DND-41 (cell line): Measurements from ENCODE around the gene LRRC3B.

Experiments used
- ATAC-seq: fragments of 200-7000 bp; cut with Tn5 transposase; 3 replicates; pipeline ENCODE4 v1.9.1; 2021; ENCODE audit warnings: low read depth; ENCODE audit not compliant: insufficient read depth
- DNase-seq: peaks from one replicate; pipeline ENCODE4 v3.0.0-alpha.2; 2020
- H2AFZ ChIP-seq: 2 replicates; pipeline ENCODE4 v1.6.0; 2012; ENCODE audit warnings: low read depth, low read length
- H3K27ac ChIP-seq: 2 replicates; pipeline ENCODE4 v1.5.1; 2012; ENCODE audit warnings: low read length, inconsistent platforms
- H3K27me3 ChIP-seq: fragments of 200-600 bp; sonication (generic); 2 replicates; pipeline ENCODE4 v1.6.0; 2012; ENCODE audit warnings: low read length, mild to moderate bottlenecking, inconsistent platforms; ENCODE audit not compliant: insufficient read depth, poor library complexity
- H3K36me3 ChIP-seq: 2 replicates; pipeline ENCODE4 v1.5.1; 2012; ENCODE audit warnings: low read length, inconsistent platforms; ENCODE audit not compliant: insufficient read depth
- H3K4me1 ChIP-seq: 2 replicates; pipeline ENCODE4 v1.5.1; 2012; ENCODE audit warnings: mild to moderate bottlenecking, low read length; ENCODE audit not compliant: insufficient read depth
- H3K4me2 ChIP-seq: 2 replicates; pipeline ENCODE4 v1.6.0; 2012; ENCODE audit warnings: mild to moderate bottlenecking, moderate library complexity, low read length, inconsistent platforms; ENCODE audit not compliant: insufficient read depth
- H3K4me3 ChIP-seq, 2 experiments: fragments of 200-600 bp in 1 of 2; shearing (Covaris generic) in 1 of 2; 2 replicates each; pipeline ENCODE4 v1.5.1; 2012 to 2016; ENCODE audit warnings: inconsistent platforms in 2 of 2, low read length in 2 of 2, mild to moderate bottlenecking in 2 of 2, low read depth in 1 of 2, moderate library complexity in 1 of 2
- H3K79me2 ChIP-seq: 2 replicates; pipeline ENCODE4 v1.6.0; 2012; ENCODE audit warnings: low read length, inconsistent platforms; ENCODE audit not compliant: insufficient read depth
- H3K9ac ChIP-seq: 2 replicates; pipeline ENCODE4 v1.6.0; 2012; ENCODE audit warnings: low read depth, mild to moderate bottlenecking, inconsistent platforms, low read length, moderate library complexity
- H3K9me3 ChIP-seq: 2 replicates; pipeline ENCODE4 v1.5.1; 2012; ENCODE audit warnings: low read length, moderate library complexity, mild to moderate bottlenecking, inconsistent platforms; ENCODE audit not compliant: insufficient read depth, severe bottlenecking
- H4K20me1 ChIP-seq: 2 replicates; pipeline ENCODE4 v1.6.0; 2012; ENCODE audit warnings: low read length; ENCODE audit not compliant: insufficient read depth
- CTCF ChIP-seq: IDR thresholded peaks from 2 replicates; pipeline ENCODE4 v1.5.1; 2012; ENCODE audit warnings: borderline replicate concordance, low read length, moderate library complexity, mild to moderate bottlenecking; ENCODE audit not compliant: poor library complexity, severe bottlenecking; ENCODE audit errors: extremely low read depth
- EZH2 ChIP-seq: IDR thresholded peaks from 3 replicates; pipeline ENCODE4 v1.6.1; 2012; ENCODE audit warnings: borderline replicate concordance, low read depth, mild to moderate bottlenecking, moderate library complexity, low read length, inconsistent platforms; ENCODE audit not compliant: severe bottlenecking

LRRC3B gene

DNA sequence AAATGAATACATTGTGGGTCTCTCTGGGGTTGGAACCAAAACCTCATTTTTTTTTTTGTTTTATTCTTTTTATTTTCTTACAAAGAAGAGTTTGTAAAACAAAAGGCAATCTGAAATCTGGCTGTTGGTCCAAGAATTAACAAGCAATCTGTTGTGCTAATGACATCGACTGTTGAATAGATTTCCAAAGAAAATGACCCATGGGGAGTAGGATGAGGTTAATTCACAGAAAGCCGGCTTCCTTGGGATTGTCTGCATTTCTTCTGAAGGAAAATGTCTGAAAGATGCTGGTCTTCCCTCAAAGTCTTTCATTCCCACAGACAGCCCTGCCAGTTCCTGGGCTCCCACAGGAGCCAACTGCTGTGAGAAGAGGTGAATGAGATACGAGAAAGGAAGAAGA is 92.9 kb downstream of the LRRC3B start:
- no peak for ATAC-seq
- H4K20me1 ChIP-seq = no peaks in the 10 kb centered on the region
- H3K4me1 ChIP-seq = no peaks in the 10 kb centered on the region
- H3K9me3 ChIP-seq = peaks cover 5% of the 10 kb centered on the region
- no peaks in the 10 kb centered on the region for H3K79me2 ChIP-seq
- H3K27me3 ChIP-seq = no peaks in the 10 kb centered on the region
- H3K4me3 ChIP-seq = no peak overlapping the region
- no peak overlapping the region for H3K9ac ChIP-seq
- no peak overlapping the region for H3K4me2 ChIP-seq
- H3K36me3 ChIP-seq = no peaks in the 10 kb centered on the region
- TF ChIP-seq EZH2 (no peak), CTCF (no peak)
- no peak overlapping the region for H3K27ac ChIP-seq
- no peak overlapping the region for H2AFZ ChIP-seq
- no peak for DNase-seq

GRCh38 chr3:26718315-26718714 is 95.7 kb downstream of the LRRC3B start:
- peaks cover 5% of the 10 kb centered on the region for H3K9me3 ChIP-seq
- H3K4me2 ChIP-seq = no peak overlapping the region
- no peaks in the 10 kb centered on the region for H3K79me2 ChIP-seq
- DNase-seq (no peak), ATAC-seq (no peak)
- H4K20me1 ChIP-seq = no peaks in the 10 kb centered on the region
- H3K27me3 ChIP-seq = no peaks in the 10 kb centered on the region
- no peak overlapping the region for H3K4me3 ChIP-seq
- no peak overlapping the region for H2AFZ ChIP-seq
- H3K9ac ChIP-seq = no peak overlapping the region
- no peaks in the 10 kb centered on the region for H3K4me1 ChIP-seq
- H3K27ac ChIP-seq = no peak overlapping the region
- no peak for TF ChIP-seq EZH2
- TF ChIP-seq CTCF = no peak
- no peaks in the 10 kb centered on the region for H3K36me3 ChIP-seq

- TF ChIP-seq CTCF (no peak), EZH2 (no peak)
- Histone ChIP-seq H3K4me3 (no peak overlapping the region), H3K27ac (no peak overlapping the region), H3K27me3 (no peaks in the 10 kb centered on the region), H3K9me3 (peaks cover 5% of the 10 kb centered on the region), H3K4me2 (no peak overlapping the region), H4K20me1 (no peaks in the 10 kb centered on the region), H3K4me1 (no peaks in the 10 kb centered on the region), H3K79me2 (no peaks in the 10 kb centered on the region), H3K36me3 (no peaks in the 10 kb centered on the region), H3K9ac (no peak overlapping the region), H2AFZ (no peak overlapping the region)
- no peak for ATAC-seq
- no peak for DNase-seq
Measured at GRCh38 chr3:26719134-26719533, 96.6 kb downstream of the LRRC3B start.

GRCh38 chr3:26721047-26721446 is 98.5 kb downstream of the LRRC3B start:
- no peaks in the 10 kb centered on the region for H3K79me2 ChIP-seq
- ATAC-seq (no peak), DNase-seq (no peak)
- no peaks in the 10 kb centered on the region for H3K36me3 ChIP-seq
- no peaks in the 10 kb centered on the region for H3K27me3 ChIP-seq
- no peaks in the 10 kb centered on the region for H3K4me1 ChIP-seq
- H2AFZ ChIP-seq = no peak overlapping the region
- H3K4me3 ChIP-seq = no peak overlapping the region
- H3K4me2 ChIP-seq = no peak overlapping the region
- H3K9me3 ChIP-seq = peaks cover 3% of the 10 kb centered on the region
- no peak overlapping the region for H3K9ac ChIP-seq
- H4K20me1 ChIP-seq = no peaks in the 10 kb centered on the region
- H3K27ac ChIP-seq = no peak overlapping the region
- TF ChIP-seq CTCF (no peak), EZH2 (no peak)
